Immature natural killer cell (primary cell): Measurements from ENCODE around the gene FARP1. TPM values are rescaled to one million over a fixed set of nuclear protein-coding genes. Genes with fewer than 3 reads are reported as not detected.

ENCODE experiments used
- DNase-seq, 3 donors: peaks; one replicate each; pipeline ENCODE4 v3.0.0; 2022; ENCODE audit warnings: mixed read lengths in 1 of 3
- H3K27ac Mint-ChIP-seq, 6 donors: one replicate each; pipeline ENCODE4 v1.8.0; 2020; ENCODE audit warnings: mixed read lengths in 6 of 6, mild to moderate bottlenecking in 5 of 6, inconsistent platforms in 4 of 6, moderate library complexity in 3 of 6
- H3K27me3 Mint-ChIP-seq, 3 donors: one replicate each; pipeline ENCODE4 v1.8.0; 2020 to 2021; ENCODE audit warnings: low read depth in 3 of 3, mild to moderate bottlenecking in 3 of 3, mixed read lengths in 3 of 3, moderate library complexity in 3 of 3, inconsistent platforms in 1 of 3
- H3K36me3 Mint-ChIP-seq, 3 donors: one replicate each; pipeline ENCODE4 v1.8.0; 2020; ENCODE audit warnings: mixed read lengths in 3 of 3, inconsistent platforms in 2 of 3, mild to moderate bottlenecking in 2 of 3
- H3K4me1 Mint-ChIP-seq, 2 donors: one replicate each; pipeline ENCODE4 v1.8.0; 2020; ENCODE audit warnings: inconsistent platforms in 2 of 2, mild to moderate bottlenecking in 2 of 2, mixed read lengths in 2 of 2, moderate library complexity in 1 of 2
- H3K4me3 Mint-ChIP-seq, 5 donors: one replicate each; pipeline ENCODE4 v1.8.0; 2020; ENCODE audit warnings: mild to moderate bottlenecking in 5 of 5, mixed read lengths in 5 of 5, inconsistent platforms in 3 of 5, moderate library complexity in 3 of 5
- H3K9me3 Mint-ChIP-seq, 6 donors: one replicate each; pipeline ENCODE4 v1.8.0; 2020; ENCODE audit warnings: mild to moderate bottlenecking in 6 of 6, mixed read lengths in 6 of 6, inconsistent platforms in 4 of 6, moderate library complexity in 3 of 6
- polyA plus RNA-seq, 3 donors: library from polyadenylated mRNA; unstranded; fragments of 300-500 nt; fragmentation: Illumina TruSeq; gene quantifications; one replicate each; pipeline ENCODE4 v1.2.3, GENCODE V29; 2021

FARP1 gene
- polyA plus RNA-seq, 3 donors from 2014 or later = 0.09 to 0.72 (median 0.22) TPM

GRCh38 chr13:98310485-98311199 is 167.7 kb downstream of the FARP1 start:
- no peaks in the 10 kb centered on the region for H3K36me3 Mint-ChIP-seq
- no peak overlapping the region for H3K27ac Mint-ChIP-seq
- H3K4me3 Mint-ChIP-seq = no peak overlapping the region
- H3K27me3 Mint-ChIP-seq = peaks cover under 1 to 6% (median 3%) of the 10 kb centered on the region in 3 donors
- no peak for DNase-seq
- H3K4me1 Mint-ChIP-seq = no peaks in the 10 kb centered on the region
- no peaks in the 10 kb centered on the region for H3K9me3 Mint-ChIP-seq

- Mint-ChIP-seq H3K9me3 (no peaks in the 10 kb centered on the region), H3K4me1 (no peaks in the 10 kb centered on the region), H3K4me3 (no peak overlapping the region), H3K27ac (no peak overlapping the region), H3K27me3 (peaks cover 0 to 6% (median 3%) of the 10 kb centered on the region in 3 donors), H3K36me3 (no peaks in the 10 kb centered on the region)
- no peak for DNase-seq
Observed at GRCh38 chr13:98311200-98311548, 168.3 kb downstream of the FARP1 start.

- no peak overlapping the region for H3K4me3 Mint-ChIP-seq
- no peaks in the 10 kb centered on the region for H3K9me3 Mint-ChIP-seq
- peaks cover 0 to 6% (median 1%) of the 10 kb centered on the region in 3 donors for H3K27me3 Mint-ChIP-seq
- H3K27ac Mint-ChIP-seq = no peak overlapping the region
- H3K36me3 Mint-ChIP-seq = no peaks in the 10 kb centered on the region
- no peak for DNase-seq
- no peaks in the 10 kb centered on the region for H3K4me1 Mint-ChIP-seq
Observed at GRCh38 chr13:98312606-98313005, 169.7 kb downstream of the FARP1 start.

- peaks cover 0 to 5% (median 1%) of the 10 kb centered on the region in 3 donors for H3K27me3 Mint-ChIP-seq
- DNase-seq = no peak
Observed at GRCh38 chr13:98313023-98313921, 170.4 kb downstream of the FARP1 start.

GRCh38 chr13:98313922-98314292 is 171.0 kb downstream of the FARP1 start:
- peaks cover 0 to 5% (median 1%) of the 10 kb centered on the region in 3 donors for H3K27me3 Mint-ChIP-seq
- H3K36me3 Mint-ChIP-seq = no peaks in the 10 kb centered on the region
- no peaks in the 10 kb centered on the region for H3K4me1 Mint-ChIP-seq
- no peak overlapping the region for H3K27ac Mint-ChIP-seq
- H3K4me3 Mint-ChIP-seq = no peak overlapping the region
- DNase-seq = no peak
- peaks cover 0 to 2% (median 0%) of the 10 kb centered on the region in 6 donors for H3K9me3 Mint-ChIP-seq

More at GRCh38 chr13:98313023-98313921, 170.4 kb downstream of the FARP1 start:
- Mint-ChIP-seq H3K4me3 (no peak overlapping the region), H3K9me3 (no peaks in the 10 kb centered on the region), H3K27ac (no peak overlapping the region), H3K36me3 (no peaks in the 10 kb centered on the region), H3K4me1 (no peaks in the 10 kb centered on the region)

- peaks cover 0 to 5% (median 1%) of the 10 kb centered on the region in 3 donors for H3K27me3 Mint-ChIP-seq
- no peaks in the 10 kb centered on the region for H3K36me3 Mint-ChIP-seq
- no peak overlapping the region for H3K4me3 Mint-ChIP-seq
- H3K4me1 Mint-ChIP-seq = no peaks in the 10 kb centered on the region
- no peak for DNase-seq
- H3K27ac Mint-ChIP-seq = no peak overlapping the region
- H3K9me3 Mint-ChIP-seq = peaks cover 0 to 2% (median 0%) of the 10 kb centered on the region in 6 donors
Observed at GRCh38 chr13:98315466-98315865, 172.6 kb downstream of the FARP1 start.

- peaks cover 0 to 5% (median 1%) of the 10 kb centered on the region in 3 donors for H3K27me3 Mint-ChIP-seq
- no peak overlapping the region for H3K27ac Mint-ChIP-seq
- H3K9me3 Mint-ChIP-seq = peaks cover 0 to 2% (median 0%) of the 10 kb centered on the region in 6 donors
- no peaks in the 10 kb centered on the region for H3K4me1 Mint-ChIP-seq
- no peaks in the 10 kb centered on the region for H3K36me3 Mint-ChIP-seq
- DNase-seq = no peak
- no peak overlapping the region for H3K4me3 Mint-ChIP-seq
Observed at GRCh38 chr13:98315902-98316301, 173.0 kb downstream of the FARP1 start.

- peaks cover 0 to 2% (median 0%) of the 10 kb centered on the region in 6 donors for H3K9me3 Mint-ChIP-seq
- H3K27me3 Mint-ChIP-seq = peaks cover 0 to 5% (median 1%) of the 10 kb centered on the region in 3 donors
- H3K27ac Mint-ChIP-seq = no peak overlapping the region
- no peaks in the 10 kb centered on the region for H3K36me3 Mint-ChIP-seq
- no peaks in the 10 kb centered on the region for H3K4me1 Mint-ChIP-seq
- no peak overlapping the region for H3K4me3 Mint-ChIP-seq
- DNase-seq = no peak
Observed at GRCh38 chr13:98317573-98318171, 174.8 kb downstream of the FARP1 start.

- Mint-ChIP-seq H3K4me3 (no peak overlapping the region), H3K9me3 (peaks cover 0 to 2% (median 0%) of the 10 kb centered on the region in 6 donors), H3K27ac (no peak overlapping the region), H3K27me3 (peaks cover 0 to 5% (median 1%) of the 10 kb centered on the region in 3 donors), H3K4me1 (no peaks in the 10 kb centered on the region), H3K36me3 (no peaks in the 10 kb centered on the region)
- DNase-seq = no peak
Observed at GRCh38 chr13:98318263-98318878, 175.5 kb downstream of the FARP1 start.

GRCh38 chr13:98320561-98321105 is 177.7 kb downstream of the FARP1 start:
- peaks cover 0 to 4% (median 2%) of the 10 kb centered on the region in 3 donors for H3K27me3 Mint-ChIP-seq
- H3K27ac Mint-ChIP-seq = no peak overlapping the region
- no peaks in the 10 kb centered on the region for H3K36me3 Mint-ChIP-seq
- no peak for DNase-seq
- no peak overlapping the region for H3K4me3 Mint-ChIP-seq
- H3K9me3 Mint-ChIP-seq = peaks cover 0 to 2% (median 0%) of the 10 kb centered on the region in 6 donors
- H3K4me1 Mint-ChIP-seq = no peaks in the 10 kb centered on the region

GRCh38 chr13:98321395-98321794 is 178.5 kb downstream of the FARP1 start:
- Mint-ChIP-seq H3K9me3 (peaks cover 0 to 2% (median 0%) of the 10 kb centered on the region in 6 donors), H3K27me3 (peaks cover 0 to 4% (median 3%) of the 10 kb centered on the region in 3 donors), H3K36me3 (no peaks in the 10 kb centered on the region), H3K4me3 (no peak overlapping the region), H3K27ac (no peak overlapping the region), H3K4me1 (no peaks in the 10 kb centered on the region)
- DNase-seq = no peak

- peaks cover 0 to 2% (median 0%) of the 10 kb centered on the region in 6 donors for H3K9me3 Mint-ChIP-seq
- H3K4me3 Mint-ChIP-seq = no peak overlapping the region
- DNase-seq = no peak
- no peak overlapping the region for H3K27ac Mint-ChIP-seq
- H3K27me3 Mint-ChIP-seq = peaks cover 0 to 4% (median 4%) of the 10 kb centered on the region in 3 donors
- no peaks in the 10 kb centered on the region for H3K4me1 Mint-ChIP-seq
- H3K36me3 Mint-ChIP-seq = no peaks in the 10 kb centered on the region
Observed at GRCh38 chr13:98322091-98322718, 179.3 kb downstream of the FARP1 start.

GRCh38 chr13:98324105-98324504 is 181.2 kb downstream of the FARP1 start:
- Mint-ChIP-seq H3K4me1 (no peaks in the 10 kb centered on the region), H3K36me3 (no peaks in the 10 kb centered on the region), H3K27ac (no peak overlapping the region), H3K9me3 (no peaks in the 10 kb centered on the region), H3K4me3 (no peak overlapping the region), H3K27me3 (peaks cover 0 to 4% (median 4%) of the 10 kb centered on the region in 3 donors)
- no peak for DNase-seq
